HG03108 (cell line): Measurements from ENCODE around the gene DYNC1I1.
"Not testable (repeated sequence)": the region's sequence is repeated elsewhere in the genome, so short reads cannot be mapped to it uniquely, and the experiment has no call there.

Experiments used
- ATAC-seq: cut with Tn5 transposase; IDR thresholded peaks from one replicate; pipeline ENCODE4 v1.9.1; 2021; ENCODE audit warnings: moderate library complexity; ENCODE audit not compliant: unreplicated experiment

Gene DYNC1I1

DNA sequence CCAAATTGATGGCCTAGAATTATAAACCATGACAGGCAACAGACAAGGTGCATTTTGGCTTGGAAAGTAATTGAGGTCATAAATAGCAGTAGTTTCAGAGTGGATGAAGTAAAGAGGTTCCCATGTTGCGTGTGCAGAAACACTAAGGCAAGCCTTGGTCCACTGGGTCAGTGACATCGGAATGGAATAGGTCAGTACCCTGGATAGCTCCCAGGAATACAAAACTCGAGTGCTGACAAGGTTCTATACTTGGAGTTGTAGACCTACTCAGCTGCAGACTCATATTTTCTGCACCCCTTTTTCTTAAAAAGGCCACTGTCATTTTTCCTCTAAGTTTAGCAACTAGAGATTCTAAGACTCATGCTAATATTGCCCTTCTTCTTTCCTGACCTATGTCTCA is 132.8 kb downstream of the DYNC1I1 start:
- no peak for ATAC-seq

DNA sequence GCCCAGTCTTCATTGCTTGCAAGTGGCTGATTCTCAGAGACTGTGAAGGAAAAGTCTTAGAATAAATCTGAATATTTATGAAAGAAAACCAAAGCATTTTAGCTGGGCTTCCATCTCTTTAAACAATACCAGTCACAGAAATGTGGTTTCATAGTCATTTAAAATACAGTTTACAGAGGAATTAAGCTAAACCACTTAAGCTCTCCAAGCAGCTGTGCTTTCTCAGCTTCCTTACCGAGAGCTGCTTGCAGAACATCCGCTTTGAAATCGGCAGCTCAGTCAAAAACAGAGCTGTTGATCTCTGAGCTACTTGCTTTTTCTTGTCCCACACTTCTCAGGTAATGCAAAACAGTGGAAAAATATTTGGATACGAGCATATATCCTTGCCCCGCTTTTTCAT is 134.5 kb downstream of the DYNC1I1 start:
- no peak for ATAC-seq

DNA sequence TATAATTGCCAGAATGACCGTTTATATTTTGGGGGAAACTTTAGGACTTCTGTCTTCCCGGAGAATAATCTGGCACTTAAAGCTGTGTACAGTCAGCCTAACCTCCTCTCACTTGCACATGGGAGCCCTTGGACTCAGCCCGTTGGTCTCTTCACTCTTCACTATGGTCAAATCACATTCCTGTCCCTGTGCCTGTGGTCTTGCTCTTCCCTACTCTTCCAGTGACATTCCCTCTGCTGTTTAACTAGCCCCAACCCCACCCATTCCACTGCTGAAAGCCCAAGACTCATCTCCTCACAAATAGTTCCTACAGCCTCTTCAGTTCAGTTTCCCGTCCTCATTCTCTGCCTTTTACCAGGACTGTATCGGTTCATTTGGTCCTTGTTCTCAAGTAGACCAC is 135.0 kb downstream of the DYNC1I1 start:
- ATAC-seq, result no peak

DNA sequence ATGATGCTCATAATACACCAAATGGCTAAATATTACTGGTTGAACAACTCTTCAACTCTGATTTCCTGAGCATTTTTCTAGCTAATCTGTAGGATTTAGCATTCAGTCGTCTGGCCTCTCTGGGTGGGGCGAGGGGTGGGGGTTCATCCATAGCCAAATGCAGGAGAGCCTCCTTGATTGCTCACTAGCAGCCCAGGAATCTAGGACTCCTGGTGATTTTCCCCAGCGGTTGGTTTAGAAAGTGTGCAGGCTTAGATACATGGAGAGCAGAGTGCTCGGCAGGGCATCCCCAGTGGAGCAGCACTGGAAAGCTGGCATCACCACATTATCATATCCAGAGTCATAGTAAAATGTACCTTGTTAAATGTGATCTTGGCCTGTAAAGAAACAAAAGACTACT is 136.1 kb downstream of the DYNC1I1 start:
- no peak for ATAC-seq

DNA sequence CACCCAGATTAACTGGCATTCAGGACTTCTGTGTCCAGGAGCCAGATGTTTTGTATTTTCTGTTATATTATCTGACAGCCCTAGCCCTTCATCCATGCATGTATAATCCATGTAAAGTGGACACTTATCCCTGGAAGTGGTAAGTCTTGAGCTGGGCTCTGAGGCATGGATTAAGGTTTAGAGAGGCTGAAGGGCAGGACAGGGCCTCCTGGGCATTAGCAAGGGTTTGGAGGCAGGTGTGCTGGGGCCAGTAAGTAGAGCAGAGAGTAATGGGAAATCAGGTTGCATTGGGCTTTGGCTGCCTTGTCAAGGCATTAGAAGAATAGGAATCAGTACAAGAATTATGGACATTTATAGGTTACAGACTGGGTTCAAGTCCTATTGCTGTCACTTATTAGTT is 138.0 kb downstream of the DYNC1I1 start:
- no peak for ATAC-seq

DNA sequence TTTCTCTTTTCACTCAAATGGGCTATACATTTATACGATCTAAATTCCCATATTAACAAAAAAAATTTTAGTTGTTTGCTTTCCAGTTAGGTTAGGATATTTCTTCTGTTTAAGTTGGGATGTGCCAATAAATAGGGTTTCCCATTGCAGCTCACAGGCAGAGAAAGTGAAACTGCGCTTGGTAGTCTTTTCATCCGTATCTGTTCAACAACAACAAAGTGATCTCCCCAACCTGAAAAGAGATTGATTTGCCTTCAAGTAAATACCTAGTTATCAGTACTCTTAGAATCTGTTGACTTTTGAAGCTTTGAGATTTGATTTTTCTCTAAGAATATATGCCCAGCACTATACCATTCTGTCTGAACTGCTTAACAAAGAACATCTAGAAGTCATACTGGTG is 143.4 kb downstream of the DYNC1I1 start:
- ATAC-seq, result no peak

DNA sequence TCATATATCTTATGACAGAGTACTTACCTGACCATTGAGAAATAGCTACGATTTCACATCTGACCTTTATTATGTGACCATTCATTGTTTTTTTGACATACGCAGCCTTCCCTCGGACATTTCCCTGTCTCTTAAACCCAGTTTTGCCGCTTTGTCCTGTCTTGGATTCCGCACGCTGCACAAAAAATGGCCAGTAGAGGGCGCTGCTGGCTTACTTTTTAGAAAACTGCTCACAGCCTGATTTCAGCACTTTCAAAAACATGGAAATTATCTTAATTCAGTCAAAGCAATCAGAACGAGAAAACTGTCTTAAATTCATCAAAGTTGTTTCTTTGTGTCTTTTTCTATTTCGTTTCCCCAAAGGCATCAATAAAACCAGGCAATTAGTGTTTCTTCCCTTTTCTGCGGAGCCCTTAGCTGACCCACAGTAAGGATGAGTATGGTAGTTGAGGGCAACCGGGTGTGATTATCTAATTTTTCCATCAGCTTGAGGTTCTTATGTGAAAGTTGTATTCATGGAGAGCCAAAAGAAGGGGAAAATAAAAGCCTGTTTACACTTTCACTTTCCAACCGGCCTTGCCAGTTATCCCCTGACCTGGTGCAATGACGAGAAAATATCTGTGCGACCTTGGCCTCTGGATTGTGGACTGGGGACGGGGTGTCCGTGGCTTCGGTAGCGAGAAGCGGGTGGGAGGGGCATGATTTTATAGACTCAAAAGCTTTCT is 144.4 kb downstream of the DYNC1I1 start:
- no peak for ATAC-seq

DNA sequence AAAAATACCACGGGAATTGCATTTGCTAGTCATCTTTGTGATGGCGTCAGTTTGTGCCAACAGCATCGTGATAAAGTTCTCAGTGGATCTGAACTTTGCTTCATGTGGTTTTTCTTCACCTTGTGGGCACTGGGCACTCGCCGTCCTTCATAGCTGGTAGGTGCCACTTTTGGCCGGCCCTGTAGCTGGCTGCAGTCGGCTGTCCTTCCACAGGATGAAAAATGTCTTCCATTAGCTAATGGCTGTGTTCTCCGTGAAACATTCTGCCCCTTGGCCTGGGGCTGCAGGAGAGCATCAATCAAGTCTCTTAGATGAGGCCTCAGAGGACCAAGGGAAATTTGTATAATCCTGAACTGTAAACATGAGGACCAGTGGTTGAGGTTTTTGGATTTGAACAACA is 145.3 kb downstream of the DYNC1I1 start:
- ATAC-seq, result no peak

DNA sequence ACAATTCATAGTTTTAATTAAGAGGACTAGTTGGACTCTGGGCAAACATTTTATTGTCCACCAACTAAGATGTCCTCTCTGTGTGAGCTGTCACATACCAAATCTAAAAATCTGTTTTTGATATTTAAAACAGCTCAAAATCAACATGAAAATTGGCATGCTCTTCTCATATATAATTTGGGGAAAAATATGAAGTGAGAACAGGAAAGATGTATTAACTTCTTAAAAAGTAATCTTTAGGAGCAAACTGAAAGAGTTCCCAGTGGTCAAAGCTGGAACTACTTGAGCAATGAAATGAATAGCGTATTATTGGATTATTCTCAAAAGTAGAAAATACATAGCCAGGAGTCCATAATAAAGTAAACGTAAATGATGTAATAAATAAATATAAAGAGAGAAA is 147.2 kb downstream of the DYNC1I1 start:
- no peak for ATAC-seq

DNA sequence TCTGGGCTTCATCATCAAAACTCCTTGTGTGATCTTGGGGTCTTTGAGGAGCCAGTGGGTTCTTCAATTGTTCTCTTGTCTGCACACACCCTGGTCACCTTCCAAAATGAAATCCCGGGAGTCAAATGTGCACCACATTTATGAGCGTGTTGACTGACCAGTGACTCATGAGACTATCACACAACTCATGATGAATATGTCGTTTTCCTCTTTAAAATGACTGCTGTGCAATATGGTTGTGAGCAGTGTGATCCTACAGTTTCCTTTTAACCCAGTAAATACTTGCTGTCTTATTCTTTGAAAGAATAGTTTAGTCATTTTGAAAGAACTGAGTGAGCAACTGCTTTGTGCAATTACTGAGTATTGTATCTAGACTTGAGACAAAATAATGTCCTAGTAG is 149.2 kb downstream of the DYNC1I1 start:
- ATAC-seq, result no peak

DNA sequence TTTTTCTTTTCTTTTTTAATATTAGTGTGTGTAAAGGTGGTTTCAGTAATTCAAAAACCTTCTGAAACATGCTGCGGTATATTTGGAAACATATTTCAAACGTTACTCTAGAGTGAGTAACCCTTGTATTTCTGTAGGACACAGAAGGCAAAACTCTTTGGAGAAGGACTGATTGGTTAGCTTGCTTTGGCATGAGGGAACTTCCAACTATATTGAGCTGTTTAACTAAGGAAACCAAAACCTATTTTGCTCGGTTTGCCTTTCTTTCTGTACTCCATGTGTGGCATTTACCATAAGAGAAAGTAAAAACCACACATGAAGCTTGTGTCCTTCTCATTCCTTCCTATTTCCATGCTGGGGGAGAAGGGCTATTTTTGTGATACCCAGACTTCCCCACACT is 149.8 kb downstream of the DYNC1I1 start:
- no peak for ATAC-seq

DNA sequence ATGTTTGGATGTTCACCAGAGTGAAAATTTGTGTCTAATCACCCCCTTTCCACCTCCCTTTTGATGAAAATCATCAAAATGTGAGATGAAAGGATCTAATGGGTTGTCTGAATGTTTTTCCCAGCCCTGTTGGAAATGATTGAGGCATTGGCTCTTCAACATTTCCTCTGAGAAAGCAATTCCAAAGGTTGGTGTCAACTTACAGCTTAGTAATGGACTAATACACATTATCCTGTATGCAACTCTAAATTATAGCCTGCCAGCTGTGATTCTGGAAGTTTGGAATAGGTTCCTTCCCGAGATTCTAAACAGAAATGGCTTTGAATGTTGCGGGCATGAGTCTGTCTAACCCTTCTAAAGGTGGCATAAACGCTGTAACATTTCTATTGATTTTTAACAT is 152.9 kb downstream of the DYNC1I1 start:
- no peak for ATAC-seq

DNA sequence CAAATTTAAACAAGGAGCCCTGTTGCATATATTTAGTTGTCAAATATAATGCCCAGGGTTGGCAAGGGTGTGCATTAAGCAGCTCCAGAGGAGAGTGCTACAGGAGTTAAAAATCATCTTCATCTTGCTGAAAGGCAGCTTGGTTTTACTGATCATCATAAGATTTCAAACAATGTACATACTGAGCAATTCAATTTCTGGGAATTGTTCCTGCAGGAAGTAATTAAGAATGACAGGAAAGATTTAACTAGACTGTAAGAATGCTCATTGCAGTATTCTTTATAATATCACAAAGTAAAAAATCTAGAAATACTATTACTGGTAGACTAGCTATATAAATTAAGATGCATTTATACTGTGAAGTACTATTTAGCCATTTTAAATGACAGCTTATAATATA is 153.6 kb downstream of the DYNC1I1 start:
- no peak for ATAC-seq

DNA sequence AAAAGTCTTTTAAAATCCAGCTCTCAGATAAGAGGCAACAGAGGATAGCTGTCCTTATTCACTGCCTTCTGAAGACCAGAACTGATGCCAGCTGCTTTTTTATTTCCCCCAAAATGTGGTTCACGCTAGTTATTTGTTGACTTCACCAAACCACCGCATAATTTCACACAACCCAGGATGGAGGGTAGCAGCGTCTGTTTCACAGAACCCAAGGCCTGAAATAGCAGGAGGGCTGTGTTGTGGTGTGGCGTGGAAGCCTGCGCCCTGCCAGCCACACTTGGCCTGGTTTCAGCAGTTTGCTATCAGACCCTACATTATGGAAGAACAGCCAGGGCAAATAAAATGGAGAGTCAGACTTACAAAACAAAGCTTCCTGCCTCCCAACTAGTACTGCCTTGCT is 155.4 kb downstream of the DYNC1I1 start:
- ATAC-seq, result no peak

DNA sequence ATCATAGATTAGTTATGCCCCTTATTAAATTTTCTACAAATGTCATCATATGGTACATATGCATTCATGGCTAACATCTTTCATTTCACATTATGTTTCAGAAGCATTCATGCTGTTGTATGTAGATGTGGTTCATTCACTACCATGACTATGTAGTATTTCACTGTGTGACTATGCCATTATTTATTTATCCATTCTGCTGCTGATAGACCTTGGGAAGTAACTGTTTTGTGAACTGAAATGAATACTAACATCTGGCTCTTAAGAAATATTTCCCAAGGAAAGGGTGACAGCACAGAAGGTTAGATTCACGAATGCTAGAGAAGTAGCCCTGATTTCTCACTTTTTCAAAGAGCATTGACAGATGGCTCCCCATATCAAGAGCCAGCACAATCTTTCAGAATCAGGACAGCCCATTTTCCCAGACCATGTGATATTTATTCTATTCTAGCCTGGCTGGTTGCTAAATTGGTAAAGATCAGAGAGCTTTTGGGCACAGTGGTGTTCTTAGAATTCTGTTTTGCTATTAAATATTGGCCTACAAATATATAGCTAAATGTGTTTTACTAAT is 157.4 kb downstream of the DYNC1I1 start:
- ATAC-seq, result no peak

DNA sequence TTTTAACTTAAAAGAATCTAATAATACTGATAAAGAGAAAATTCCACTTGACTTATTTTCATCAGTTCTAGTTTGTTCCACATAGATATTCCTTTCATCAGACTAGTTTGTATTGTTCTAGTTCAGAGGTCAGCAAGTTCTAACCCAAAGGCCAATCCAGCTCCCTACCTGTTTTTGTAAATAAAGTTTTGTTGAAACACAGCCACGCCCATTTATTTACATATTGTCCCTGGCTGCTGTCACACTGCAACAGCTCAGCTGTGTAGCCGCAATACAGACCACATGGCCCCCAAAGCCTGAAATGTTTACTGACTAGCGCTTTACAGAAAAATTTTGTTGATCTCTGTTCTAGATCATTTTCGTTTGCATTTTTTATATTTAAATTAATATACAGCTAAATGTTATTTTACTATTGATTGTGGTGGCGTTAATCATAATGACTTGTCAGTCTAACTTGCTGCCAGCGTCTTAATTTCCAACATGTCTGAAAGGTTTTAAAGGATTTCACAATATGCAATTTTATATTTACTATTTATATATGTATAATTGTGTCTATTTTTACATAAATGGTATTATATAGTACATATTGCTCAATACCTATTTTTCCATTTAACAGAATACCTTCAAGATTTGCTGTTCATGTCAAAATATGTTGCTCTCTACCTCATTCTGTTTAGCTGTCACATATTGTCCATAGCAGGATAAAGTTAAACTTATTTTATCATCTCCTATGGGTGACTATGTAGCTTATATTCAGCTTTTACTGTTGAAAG is 159.3 kb downstream of the DYNC1I1 start:
- ATAC-seq, result no peak

DNA sequence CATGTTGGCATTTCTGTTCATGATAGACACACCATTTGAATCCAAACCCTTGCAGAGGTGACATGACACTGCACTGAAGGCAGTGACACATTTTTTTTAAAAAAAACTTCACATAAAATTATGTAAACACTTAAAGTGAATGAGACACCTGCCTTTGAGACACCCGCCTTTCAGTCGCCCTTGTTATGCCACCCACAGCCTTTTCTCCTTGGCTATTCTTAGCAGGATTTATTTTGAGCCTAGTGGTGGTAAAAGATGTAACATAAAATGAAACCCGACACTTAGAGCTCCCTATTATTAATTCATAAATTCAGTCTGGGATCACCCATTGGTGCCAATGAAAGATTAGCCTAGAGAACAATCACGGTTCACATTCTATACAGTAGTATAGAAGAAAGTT is 161.3 kb downstream of the DYNC1I1 start:
- no peak for ATAC-seq

DNA sequence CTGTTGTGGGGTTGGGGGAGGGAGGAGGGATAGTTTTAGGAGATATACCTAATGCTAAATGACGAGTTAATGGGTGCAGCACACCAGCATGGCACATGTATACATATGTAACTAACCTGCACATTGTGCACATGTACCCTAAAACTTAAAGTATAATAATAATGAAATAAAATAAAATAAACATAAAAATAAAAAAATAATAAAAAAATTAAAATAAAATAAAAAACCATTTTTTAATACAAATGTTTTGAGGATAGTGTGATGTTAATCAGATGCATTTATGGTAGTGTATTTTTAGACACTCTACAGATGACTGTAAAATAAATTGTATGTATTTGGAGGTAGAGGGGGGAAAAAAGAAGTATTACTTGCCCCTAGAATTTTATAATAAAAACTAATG is 172.5 kb downstream of the DYNC1I1 start:
- not testable (repeated sequence) for ATAC-seq

DNA sequence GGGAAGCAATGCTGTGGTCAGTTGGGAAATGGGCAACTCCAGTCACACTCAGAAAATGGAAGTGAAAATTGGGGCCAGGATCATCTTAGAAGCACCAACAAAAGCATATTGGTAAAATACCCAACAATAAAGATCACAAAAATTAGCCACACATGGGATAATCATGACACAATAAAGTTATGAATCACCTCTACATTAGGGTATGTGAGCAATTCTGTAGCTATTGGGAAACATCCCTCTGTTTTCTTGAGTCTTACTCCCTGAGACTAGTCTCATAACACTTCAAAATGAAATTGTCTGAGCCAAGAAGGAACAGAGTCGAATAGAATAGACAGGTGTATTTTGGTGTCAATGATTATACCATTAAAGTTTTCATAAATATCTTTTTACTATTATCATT is 178.3 kb downstream of the DYNC1I1 start:
- ATAC-seq, result no peak

DNA sequence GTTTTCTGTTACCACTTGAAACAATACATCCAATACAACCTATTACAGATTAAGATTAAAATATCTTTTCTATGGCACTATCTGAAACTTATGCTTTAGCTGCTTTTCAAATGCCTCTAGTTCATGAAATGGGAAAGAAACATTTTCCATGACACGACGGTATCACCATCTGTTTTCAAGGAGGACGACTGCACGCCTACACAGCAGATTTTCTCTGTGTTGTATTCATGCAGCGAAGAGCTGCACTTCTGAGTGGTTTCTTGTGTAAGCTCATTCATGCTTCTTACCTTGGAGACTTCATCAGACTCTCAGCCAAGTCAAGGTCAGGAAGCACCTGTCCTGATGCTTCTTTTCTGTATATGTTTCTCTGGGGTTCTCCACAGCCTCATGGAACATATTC is 179.2 kb downstream of the DYNC1I1 start:
- no peak for ATAC-seq

DNA sequence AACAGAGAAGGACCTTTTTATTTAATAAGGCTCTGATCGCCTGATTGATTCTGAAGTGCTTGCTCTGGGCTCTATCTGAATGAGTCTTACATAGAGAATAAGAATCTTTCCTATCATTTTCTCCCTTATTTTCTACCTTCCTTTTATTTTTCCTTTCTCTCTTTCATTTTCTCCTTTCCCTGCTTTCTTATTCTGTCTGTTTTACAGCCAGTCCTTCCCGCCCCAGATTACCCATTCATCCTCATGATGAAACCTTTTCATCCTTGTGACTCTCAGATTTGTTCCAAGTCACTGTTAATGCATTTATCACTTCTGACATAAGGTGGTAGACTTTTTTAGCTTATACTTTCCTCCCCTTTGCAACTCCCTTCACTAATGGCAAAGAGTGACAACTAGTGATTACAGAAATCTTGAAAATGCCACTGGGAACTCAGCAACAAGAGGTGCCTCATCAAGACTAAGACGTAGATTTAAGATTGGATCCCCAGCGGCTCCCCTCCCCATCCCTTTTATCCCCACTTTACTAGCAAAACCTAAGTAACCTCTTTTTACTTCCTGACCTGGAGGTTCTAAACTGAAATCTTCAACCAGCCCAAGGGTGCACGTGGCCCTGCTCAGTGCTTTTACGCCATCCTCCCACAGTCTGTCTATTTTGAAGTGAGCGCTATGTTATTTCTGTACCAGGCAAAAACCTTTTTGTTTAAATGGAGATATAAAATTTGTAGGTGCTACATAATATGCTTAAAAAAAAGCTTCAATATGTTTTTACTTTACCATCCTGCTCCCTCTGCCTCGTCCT is 179.8 kb downstream of the DYNC1I1 start:
- ATAC-seq, result no peak

DNA sequence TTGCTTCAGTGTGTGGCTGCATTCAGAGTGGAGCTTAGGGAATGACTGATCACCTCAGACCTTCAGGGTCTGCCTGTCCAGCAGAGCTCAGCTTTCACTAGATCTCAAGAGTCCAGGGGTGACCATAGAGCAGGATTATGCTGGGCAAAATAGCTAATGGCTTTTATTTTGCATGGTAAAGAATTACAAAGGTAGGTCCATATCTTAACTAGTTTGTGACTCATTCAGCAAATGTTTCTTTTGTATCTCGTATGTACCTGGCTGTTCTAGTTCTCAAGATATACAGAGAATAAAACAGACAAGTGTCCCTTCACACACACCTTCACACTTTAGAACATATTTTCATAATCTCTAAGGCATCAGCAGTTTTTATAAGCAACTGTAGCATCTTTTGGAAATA is 180.5 kb downstream of the DYNC1I1 start:
- ATAC-seq, result no peak
